Choroid plexus epithelial cell (primary cell): ENCODE results near the gene IER5.

Source experiments
- DNase-seq: peaks from one replicate; pipeline ENCODE4 v3.0.0-alpha.2; 2010; ENCODE audit warnings: low read depth
- H3K4me3 ChIP-seq: 2 replicates; pipeline ENCODE4 v1.5.1; 2011; ENCODE audit warnings: low read depth, mild to moderate bottlenecking, control low read depth, low read length, moderate library complexity
- TF ChIP-seq, protein P1 (sequence below): conservative IDR thresholded peaks from 2 replicates; pipeline ENCODE4 v1.5.1; 2011; ENCODE audit warnings: low read depth, mild to moderate bottlenecking, control low read depth, inconsistent platforms, low read length, moderate library complexity

The IER5 gene

DNA sequence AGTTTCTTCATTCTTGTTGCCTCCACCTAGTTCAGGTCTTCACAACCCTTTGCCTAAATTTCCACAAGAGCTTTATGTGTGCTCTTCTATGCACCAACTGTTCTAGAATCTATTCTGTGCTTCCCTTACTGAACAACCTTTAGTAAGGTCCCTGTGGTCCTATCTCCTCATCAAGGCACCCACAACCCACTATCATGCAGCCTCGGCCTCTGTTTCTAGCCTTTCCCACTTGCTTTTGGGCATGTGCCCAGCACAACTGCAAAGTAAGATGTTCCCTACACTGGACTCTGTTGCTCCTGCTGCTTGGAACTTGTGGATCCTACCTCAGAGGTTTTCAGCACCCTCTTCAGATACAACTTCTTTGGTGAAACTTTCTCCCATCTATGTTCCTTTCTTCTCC is 2.4 kb upstream of the IER5 start:
- no peak for DNase-seq
- TF ChIP-seq, protein P1, sequence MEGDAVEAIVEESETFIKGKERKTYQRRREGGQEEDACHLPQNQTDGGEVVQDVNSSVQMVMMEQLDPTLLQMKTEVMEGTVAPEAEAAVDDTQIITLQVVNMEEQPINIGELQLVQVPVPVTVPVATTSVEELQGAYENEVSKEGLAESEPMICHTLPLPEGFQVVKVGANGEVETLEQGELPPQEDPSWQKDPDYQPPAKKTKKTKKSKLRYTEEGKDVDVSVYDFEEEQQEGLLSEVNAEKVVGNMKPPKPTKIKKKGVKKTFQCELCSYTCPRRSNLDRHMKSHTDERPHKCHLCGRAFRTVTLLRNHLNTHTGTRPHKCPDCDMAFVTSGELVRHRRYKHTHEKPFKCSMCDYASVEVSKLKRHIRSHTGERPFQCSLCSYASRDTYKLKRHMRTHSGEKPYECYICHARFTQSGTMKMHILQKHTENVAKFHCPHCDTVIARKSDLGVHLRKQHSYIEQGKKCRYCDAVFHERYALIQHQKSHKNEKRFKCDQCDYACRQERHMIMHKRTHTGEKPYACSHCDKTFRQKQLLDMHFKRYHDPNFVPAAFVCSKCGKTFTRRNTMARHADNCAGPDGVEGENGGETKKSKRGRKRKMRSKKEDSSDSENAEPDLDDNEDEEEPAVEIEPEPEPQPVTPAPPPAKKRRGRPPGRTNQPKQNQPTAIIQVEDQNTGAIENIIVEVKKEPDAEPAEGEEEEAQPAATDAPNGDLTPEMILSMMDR: no peak
- no peak overlapping the region for H3K4me3 ChIP-seq

DNA sequence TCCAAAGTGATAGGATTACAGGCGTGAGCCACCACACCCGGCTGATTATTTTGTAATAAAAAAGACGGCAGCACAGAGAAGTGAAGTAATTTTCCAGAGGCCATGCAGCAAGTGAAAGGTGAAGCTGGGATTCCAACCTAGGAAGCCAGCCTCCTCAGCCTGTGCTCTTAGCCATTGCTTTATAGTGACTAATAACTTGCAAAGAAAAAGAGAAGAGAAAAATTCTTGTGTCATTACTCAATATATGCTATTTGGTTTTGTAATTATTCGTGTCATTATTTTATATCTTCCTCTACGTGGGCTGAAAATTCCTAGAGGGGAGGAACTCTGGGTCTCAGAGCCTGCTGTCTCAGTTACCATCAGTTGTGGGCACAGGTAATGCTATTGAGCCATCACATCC is 1.6 kb upstream of the IER5 start:
- peak; percentile 65 for DNase-seq
- TF ChIP-seq, protein P1: no peak

DNA sequence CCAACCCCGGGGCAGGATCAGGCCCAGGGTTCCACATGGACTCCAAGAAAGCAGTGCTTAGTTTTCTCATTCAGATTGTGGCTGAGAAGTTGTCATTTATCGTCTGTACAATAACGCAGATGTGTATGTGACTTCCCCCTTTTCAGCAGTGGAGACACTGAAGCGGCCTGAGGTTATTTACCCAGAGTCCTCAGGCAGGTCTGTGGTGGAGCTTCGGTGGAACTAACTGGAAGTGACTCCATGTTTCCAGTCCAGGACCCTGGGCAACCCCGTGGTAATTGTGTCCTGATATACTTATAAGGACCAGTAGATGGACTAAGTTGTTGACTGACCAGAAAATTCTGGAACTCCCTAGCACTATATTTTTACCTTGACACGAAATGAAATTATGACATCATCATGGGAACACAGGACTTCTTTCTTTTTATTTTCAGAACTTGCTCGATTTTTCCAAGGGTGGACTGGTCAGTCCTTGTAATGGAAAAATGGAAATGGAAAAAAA is 1.0 kb upstream of the IER5 start:
- H3K4me3 ChIP-seq: no peak overlapping the region
- TF ChIP-seq, protein P1: no peak
- DNase-seq: no peak

More for the DNA sequence above, 1.6 kb upstream of the IER5 start:
- no peak overlapping the region for H3K4me3 ChIP-seq

DNA sequence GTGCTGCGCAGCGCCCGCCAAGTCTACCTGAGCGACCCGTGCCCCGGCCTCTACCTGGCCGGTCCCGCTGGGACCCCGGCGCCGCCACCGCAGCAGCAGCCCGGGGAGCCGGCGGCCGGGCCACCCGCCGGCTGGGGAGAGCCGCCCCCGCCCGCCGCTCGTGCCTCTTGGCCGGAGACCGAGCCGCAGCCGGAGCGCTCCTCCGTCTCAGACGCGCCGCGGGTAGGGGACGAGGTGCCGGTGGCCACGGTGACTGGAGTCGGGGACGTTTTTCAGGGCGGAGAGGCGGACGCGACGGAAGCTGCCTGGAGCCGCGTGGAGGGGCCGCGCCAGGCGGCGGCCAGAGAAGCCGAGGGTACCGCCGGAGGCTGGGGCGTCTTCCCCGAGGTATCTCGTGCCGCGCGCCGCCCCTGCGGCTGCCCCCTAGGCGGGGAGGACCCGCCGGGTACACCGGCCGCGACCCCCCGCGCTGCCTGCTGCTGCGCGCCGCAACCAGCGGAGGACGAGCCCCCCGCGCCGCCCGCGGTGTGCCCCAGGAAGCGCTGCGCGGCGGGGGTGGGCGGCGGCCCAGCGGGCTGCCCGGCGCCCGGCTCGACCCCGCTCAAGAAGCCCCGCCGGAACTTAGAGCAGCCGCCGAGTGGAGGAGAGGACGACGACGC is 646 bp downstream of the IER5 start:
- no peak for DNase-seq
- H3K4me3 ChIP-seq: peak overlapping the region; percentile 89
- TF ChIP-seq, protein P1: no peak

DNA sequence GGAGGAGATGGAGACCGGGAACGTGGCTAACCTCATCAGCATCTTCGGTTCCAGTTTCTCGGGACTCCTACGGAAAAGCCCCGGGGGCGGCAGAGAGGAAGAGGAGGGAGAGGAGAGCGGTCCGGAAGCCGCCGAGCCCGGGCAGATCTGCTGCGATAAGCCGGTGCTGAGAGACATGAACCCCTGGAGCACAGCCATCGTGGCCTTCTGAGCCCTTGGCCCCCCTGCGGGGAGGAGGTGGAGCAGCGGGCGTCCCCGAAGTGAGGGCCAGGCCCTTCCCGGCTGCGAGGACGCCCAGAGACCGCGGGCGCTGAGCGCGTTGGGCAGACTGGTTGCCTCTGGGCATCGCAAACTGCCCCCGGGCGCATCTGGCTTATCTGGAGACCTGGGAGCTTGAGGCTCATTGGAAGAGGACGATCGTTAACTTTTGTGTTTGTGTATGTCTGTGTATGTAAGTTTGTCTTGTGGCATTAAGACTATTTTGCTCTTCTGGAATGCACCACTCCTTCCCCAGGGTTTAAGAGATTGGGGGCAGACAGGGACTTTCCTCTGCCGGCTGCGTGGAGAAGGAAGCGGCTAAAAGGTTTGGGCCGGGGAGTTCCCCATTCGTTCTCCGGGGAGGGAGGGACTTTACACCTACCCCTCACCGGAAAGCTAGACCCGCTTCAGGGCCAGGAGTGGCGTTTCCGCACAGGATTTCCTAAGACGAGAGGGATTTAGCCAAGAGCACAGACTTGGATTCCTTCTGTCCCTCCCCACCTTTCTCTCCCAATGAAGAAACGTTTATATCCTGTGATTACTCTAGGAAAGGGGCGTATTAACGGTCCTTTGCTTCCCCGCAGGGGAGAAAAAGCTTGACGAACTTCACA is 1.4 kb downstream of the IER5 start:
- peak; percentile 66 for DNase-seq
- TF ChIP-seq, protein P1: no peak
- peak overlapping the region; percentile 89 for H3K4me3 ChIP-seq

DNA sequence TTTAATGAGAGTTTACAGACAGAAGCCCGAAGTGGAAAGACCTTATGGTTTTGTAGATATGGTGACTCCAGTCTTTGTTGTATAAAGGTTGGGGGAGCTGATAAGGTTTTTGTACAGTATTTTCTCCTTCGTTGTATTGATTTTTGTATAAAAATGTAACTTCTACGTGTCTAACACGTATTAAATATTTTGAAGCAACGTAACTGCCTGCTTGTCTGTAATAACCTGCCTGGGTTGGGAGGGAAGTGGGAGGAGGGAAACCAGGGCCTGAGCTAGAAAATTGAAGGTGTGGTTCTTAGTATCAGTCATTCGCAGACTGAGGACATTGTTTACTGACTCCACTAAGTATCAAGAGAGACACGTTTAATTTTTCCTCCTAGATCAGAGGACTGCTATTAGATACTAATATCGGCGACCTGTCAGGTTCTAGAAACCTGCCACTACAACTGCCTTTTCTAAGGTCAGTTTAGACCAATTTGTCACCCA is 2.2 kb downstream of the IER5 start:
- DNase-seq: no peak
- TF ChIP-seq, protein P1: no peak
- H3K4me3 ChIP-seq: peak overlapping the region; percentile 89
